GM21390 (cell line): ENCODE measurements around the gene EPN2.

Experiments used
- ATAC-seq: cut with Tn5 transposase; IDR thresholded peaks from one replicate; pipeline ENCODE4 v1.9.1; 2021; ENCODE audit not compliant: unreplicated experiment

The EPN2 gene

GRCh38 chr17:19309701-19310100 lies 72.5 kb downstream of the EPN2 start:
- ATAC-seq: no peak

- no peak for ATAC-seq
Observed at GRCh38 chr17:19310151-19310550, 73.0 kb downstream of the EPN2 start.

GRCh38 chr17:19311016-19311415 lies 73.8 kb downstream of the EPN2 start:
- no peak for ATAC-seq

- no peak for ATAC-seq
Observed at GRCh38 chr17:19311421-19312215, 74.5 kb downstream of the EPN2 start.

GRCh38 chr17:19312406-19312805 lies 75.2 kb downstream of the EPN2 start:
- ATAC-seq: no peak

- no peak for ATAC-seq
Observed at GRCh38 chr17:19313066-19313745, 76.0 kb downstream of the EPN2 start.

- ATAC-seq: no peak
Observed at GRCh38 chr17:19313746-19314651, 76.8 kb downstream of the EPN2 start.

GRCh38 chr17:19315104-19315503 lies 77.9 kb downstream of the EPN2 start:
- ATAC-seq: no peak

- ATAC-seq: no peak
Observed at GRCh38 chr17:19316761-19317358, 79.7 kb downstream of the EPN2 start.

- ATAC-seq: peak; percentile 46
Observed at GRCh38 chr17:19317359-19318095, 80.4 kb downstream of the EPN2 start.

- no peak for ATAC-seq
Observed at GRCh38 chr17:19318611-19319010, 81.4 kb downstream of the EPN2 start.

GRCh38 chr17:19319771-19320505 lies 82.8 kb downstream of the EPN2 start:
- ATAC-seq: no peak

- ATAC-seq: no peak
Observed at GRCh38 chr17:19320876-19321275, 83.7 kb downstream of the EPN2 start.

- ATAC-seq: no peak
Observed at GRCh38 chr17:19321481-19322128, 84.4 kb downstream of the EPN2 start.

- no peak for ATAC-seq
Observed at GRCh38 chr17:19322129-19322505, 85.0 kb downstream of the EPN2 start.

GRCh38 chr17:19322861-19323260 lies 85.7 kb downstream of the EPN2 start:
- no peak for ATAC-seq

- no peak for ATAC-seq
Observed at GRCh38 chr17:19325542-19325941, 88.4 kb downstream of the EPN2 start.

- no peak for ATAC-seq
Observed at GRCh38 chr17:19327031-19327783, 90.0 kb downstream of the EPN2 start.
